Ectodermal cell (in vitro differentiated cells): Measurements from ENCODE around the gene FLYWCH1.

Source experiments
- H3K27ac ChIP-seq: 2 replicates; pipeline ENCODE4 v1.7.0; 2013; ENCODE audit warnings: mild to moderate bottlenecking, low read depth, low read length; ENCODE audit not compliant: insufficient read depth, poor library complexity, severe bottlenecking
- H3K27me3 ChIP-seq: 2 replicates; pipeline ENCODE4 v1.7.0; 2013; ENCODE audit warnings: mild to moderate bottlenecking, low read length; ENCODE audit not compliant: insufficient read depth, control insufficient read depth, poor library complexity, severe bottlenecking
- H3K36me3 ChIP-seq: one replicate; pipeline ENCODE4 v1.7.0; 2013; ENCODE audit warnings: low read length; ENCODE audit not compliant: control insufficient read depth, insufficient read depth
- H3K4me1 ChIP-seq: one replicate; pipeline ENCODE4 v1.7.0; 2013; ENCODE audit warnings: low read length; ENCODE audit not compliant: control insufficient read depth, insufficient read depth
- H3K4me3 ChIP-seq: 2 replicates; pipeline ENCODE4 v1.7.0; 2013; ENCODE audit warnings: low read depth, low read length, control low read depth; ENCODE audit not compliant: insufficient read depth
- H3K9me3 ChIP-seq: 2 replicates; pipeline ENCODE4 v1.7.0; 2013; ENCODE audit warnings: mild to moderate bottlenecking, low read length, moderate library complexity; ENCODE audit not compliant: control insufficient read depth
- WGBS, 2 experiments: methylation state at CpG; one replicate each; pipeline ENCODE4 v1.1.7; 2013; ENCODE audit warnings: missing lambda C conversion rate in 2 of 2; 5-methylcytosine and 5-hydroxymethylcytosine counted together

FLYWCH1 gene

GRCh38 chr16:2912330-2913199, 834 bp downstream of the FLYWCH1 start:
- Histone ChIP-seq H3K4me1 (no peaks in the 10 kb centered on the region), H3K27me3 (peaks cover 15% of the 10 kb centered on the region), H3K27ac (no peak overlapping the region), H3K36me3 (no peaks in the 10 kb centered on the region), H3K9me3 (no peaks in the 10 kb centered on the region), H3K4me3 (peak overlapping the region; percentile 62)
- WGBS, 2 experiments: 13 to 14% methylated on average over 39 of the region's 39 CpGs

GRCh38 chr16:2913603-2914002, 1.9 kb downstream of the FLYWCH1 start:
- H3K9me3 ChIP-seq: no peaks in the 10 kb centered on the region
- no peak overlapping the region for H3K4me3 ChIP-seq
- H3K27ac ChIP-seq: no peak overlapping the region
- H3K4me1 ChIP-seq: no peaks in the 10 kb centered on the region
- 92 to 94% methylated on average over 7 of the region's 7 CpGs for WGBS, 2 experiments
- peaks cover 15% of the 10 kb centered on the region for H3K27me3 ChIP-seq
- H3K36me3 ChIP-seq: no peaks in the 10 kb centered on the region

DNA sequence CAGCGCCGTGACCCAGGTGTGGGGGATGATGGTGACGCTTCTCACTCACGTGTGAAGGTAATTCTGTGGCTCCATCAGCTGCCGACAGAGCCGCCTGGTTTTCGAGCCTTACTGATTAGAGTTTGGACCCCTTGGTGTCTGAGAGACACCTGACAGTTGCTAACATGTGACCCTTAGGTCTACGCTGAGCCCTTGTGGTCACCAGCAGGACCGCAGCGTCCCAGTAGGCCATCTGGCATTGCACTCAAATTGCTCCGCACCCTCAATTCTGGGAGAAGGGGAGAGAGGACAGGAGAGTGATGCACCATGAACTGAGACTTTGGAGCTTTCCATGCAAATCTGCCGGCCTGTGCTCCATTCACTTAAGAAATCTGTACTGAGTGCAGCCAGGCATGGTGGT, 2.5 kb downstream of the FLYWCH1 start:
- H3K27me3 ChIP-seq: peaks cover 15% of the 10 kb centered on the region
- no peaks in the 10 kb centered on the region for H3K9me3 ChIP-seq
- no peak overlapping the region for H3K4me3 ChIP-seq
- no peaks in the 10 kb centered on the region for H3K4me1 ChIP-seq
- 86 to 87% methylated on average over 12 of the region's 12 CpGs for WGBS, 2 experiments
- H3K36me3 ChIP-seq: no peaks in the 10 kb centered on the region
- no peak overlapping the region for H3K27ac ChIP-seq

DNA sequence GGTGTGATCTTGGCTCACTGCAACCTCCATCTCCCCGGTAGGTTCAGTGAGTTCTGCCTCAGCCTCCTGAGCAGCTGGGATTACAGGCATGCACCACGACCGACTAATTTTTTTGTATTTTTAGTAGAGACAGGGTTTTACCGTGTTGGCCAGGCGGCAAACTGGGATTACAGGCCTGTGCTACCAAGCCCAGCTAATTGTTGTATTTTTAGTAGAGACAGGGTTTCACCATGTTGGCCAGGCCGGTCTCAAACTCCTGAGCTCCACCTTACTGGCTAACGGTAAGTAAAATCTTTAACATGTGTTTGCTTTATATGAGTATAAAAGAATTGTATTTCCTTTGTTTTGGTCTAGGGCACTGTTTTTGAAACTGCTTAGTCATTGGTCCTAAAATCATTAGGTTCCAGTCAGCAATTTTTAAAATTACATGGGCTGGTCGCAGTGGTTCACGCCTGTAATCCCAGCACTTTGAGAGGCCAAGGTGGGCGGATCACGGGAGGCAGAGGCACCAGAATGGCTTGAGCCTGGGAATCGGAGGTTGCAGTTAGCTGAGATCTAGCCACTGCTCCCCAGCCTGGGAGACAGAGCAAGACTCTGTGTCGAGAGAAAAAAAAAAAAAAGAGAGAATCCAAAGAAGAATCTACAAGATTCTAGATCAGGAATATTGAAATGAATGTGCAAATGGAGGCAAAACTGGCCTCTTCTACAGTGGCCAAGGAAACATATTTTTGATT, 3.6 kb downstream of the FLYWCH1 start:
- 86 to 91% methylated on average over 13 of the region's 13 CpGs for whole genome bisulfite sequencing, 2 experiments
- no peaks in the 10 kb centered on the region for H3K36me3 ChIP-seq
- H3K4me1 ChIP-seq: no peaks in the 10 kb centered on the region
- no peak overlapping the region for H3K4me3 ChIP-seq
- H3K27me3 ChIP-seq: peaks cover 15% of the 10 kb centered on the region
- no peak overlapping the region for H3K27ac ChIP-seq
- H3K9me3 ChIP-seq: no peaks in the 10 kb centered on the region

GRCh38 chr16:2919511-2920255, 8.0 kb downstream of the FLYWCH1 start:
- no peaks in the 10 kb centered on the region for H3K27me3 ChIP-seq
- WGBS, 2 experiments: 45 to 50% methylated on average over 13 of the region's 13 CpGs

DNA sequence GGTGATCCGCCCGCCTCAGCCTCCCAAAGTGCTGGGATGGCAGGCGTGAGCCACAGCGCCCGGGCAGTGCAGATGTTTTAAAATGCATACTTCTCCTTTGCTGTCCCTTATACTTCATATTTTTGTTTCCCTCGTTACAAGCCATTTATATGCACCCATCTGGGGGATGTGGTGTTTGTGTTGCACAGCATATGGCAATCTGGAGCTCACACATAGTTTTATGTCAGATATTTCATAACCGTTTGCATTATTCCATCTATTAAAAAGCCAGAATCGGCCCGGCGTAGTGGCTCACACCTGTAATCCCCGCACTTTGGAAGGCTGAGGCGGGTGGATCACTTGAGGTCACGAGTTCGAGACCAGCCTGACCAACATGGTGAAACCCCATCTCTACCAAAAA, 11.8 kb downstream of the FLYWCH1 start:
- no peak overlapping the region for H3K27ac ChIP-seq
- no peaks in the 10 kb centered on the region for H3K27me3 ChIP-seq
- H3K4me3 ChIP-seq: no peak overlapping the region
- H3K4me1 ChIP-seq: peaks cover 4% of the 10 kb centered on the region
- H3K36me3 ChIP-seq: no peaks in the 10 kb centered on the region
- H3K9me3 ChIP-seq: no peaks in the 10 kb centered on the region
- WGBS, 2 experiments: 95 to 97% methylated on average over 14 of the region's 14 CpGs

More at GRCh38 chr16:2919511-2920255, 8.0 kb downstream of the FLYWCH1 start:
- Histone ChIP-seq H3K27ac (no peak overlapping the region), H3K9me3 (no peaks in the 10 kb centered on the region), H3K36me3 (no peaks in the 10 kb centered on the region), H3K4me3 (no peak overlapping the region), H3K4me1 (no peaks in the 10 kb centered on the region)

GRCh38 chr16:2924901-2925755, 13.4 kb downstream of the FLYWCH1 start:
- no peak overlapping the region for H3K4me3 ChIP-seq

GRCh38 chr16:2925951-2926649, 14.4 kb downstream of the FLYWCH1 start:
- H3K4me3 ChIP-seq: no peak overlapping the region
- H3K27ac ChIP-seq: no peak overlapping the region
- no peaks in the 10 kb centered on the region for H3K27me3 ChIP-seq
- H3K9me3 ChIP-seq: no peaks in the 10 kb centered on the region
- H3K36me3 ChIP-seq: no peaks in the 10 kb centered on the region
- 89 to 92% methylated on average over 9 of the region's 9 CpGs for WGBS, 2 experiments
- peaks cover 4% of the 10 kb centered on the region for H3K4me1 ChIP-seq

More at GRCh38 chr16:2924901-2925755, 13.4 kb downstream of the FLYWCH1 start:
- Histone ChIP-seq H3K36me3 (no peaks in the 10 kb centered on the region), H3K4me1 (peaks cover 4% of the 10 kb centered on the region), H3K9me3 (no peaks in the 10 kb centered on the region), H3K27me3 (no peaks in the 10 kb centered on the region), H3K27ac (no peak overlapping the region)
- 70 to 75% methylated on average over 39 to 42 of the region's 42 CpGs for WGBS, 2 experiments

- Histone ChIP-seq H3K36me3 (no peaks in the 10 kb centered on the region), H3K4me3 (no peak overlapping the region)
- 93 to 95% methylated on average over 5 of the region's 5 CpGs for WGBS, 2 experiments
These were observed 14.9 kb downstream of the FLYWCH1 start for GRCh38 chr16:2926650-2926999.

More at GRCh38 chr16:2926650-2926999, 14.9 kb downstream of the FLYWCH1 start:
- Histone ChIP-seq H3K27me3 (no peaks in the 10 kb centered on the region), H3K4me1 (peaks cover 4% of the 10 kb centered on the region), H3K9me3 (no peaks in the 10 kb centered on the region), H3K27ac (no peak overlapping the region)
